HG02623 (cell line): ENCODE results near the gene CDR2L.
"Not testable (repeated sequence)": the region's sequence is repeated elsewhere in the genome, so short reads cannot be mapped to it uniquely, and the experiment has no call there.

Source experiments
- ATAC-seq: cut with Tn5 transposase; IDR thresholded peaks from one replicate; pipeline ENCODE4 v1.9.1; 2021; ENCODE audit warnings: moderate library complexity; ENCODE audit not compliant: unreplicated experiment

Gene CDR2L

GRCh38 chr17:74959826-74960515, 27.5 kb upstream of the CDR2L start:
- ATAC-seq: no peak

DNA sequence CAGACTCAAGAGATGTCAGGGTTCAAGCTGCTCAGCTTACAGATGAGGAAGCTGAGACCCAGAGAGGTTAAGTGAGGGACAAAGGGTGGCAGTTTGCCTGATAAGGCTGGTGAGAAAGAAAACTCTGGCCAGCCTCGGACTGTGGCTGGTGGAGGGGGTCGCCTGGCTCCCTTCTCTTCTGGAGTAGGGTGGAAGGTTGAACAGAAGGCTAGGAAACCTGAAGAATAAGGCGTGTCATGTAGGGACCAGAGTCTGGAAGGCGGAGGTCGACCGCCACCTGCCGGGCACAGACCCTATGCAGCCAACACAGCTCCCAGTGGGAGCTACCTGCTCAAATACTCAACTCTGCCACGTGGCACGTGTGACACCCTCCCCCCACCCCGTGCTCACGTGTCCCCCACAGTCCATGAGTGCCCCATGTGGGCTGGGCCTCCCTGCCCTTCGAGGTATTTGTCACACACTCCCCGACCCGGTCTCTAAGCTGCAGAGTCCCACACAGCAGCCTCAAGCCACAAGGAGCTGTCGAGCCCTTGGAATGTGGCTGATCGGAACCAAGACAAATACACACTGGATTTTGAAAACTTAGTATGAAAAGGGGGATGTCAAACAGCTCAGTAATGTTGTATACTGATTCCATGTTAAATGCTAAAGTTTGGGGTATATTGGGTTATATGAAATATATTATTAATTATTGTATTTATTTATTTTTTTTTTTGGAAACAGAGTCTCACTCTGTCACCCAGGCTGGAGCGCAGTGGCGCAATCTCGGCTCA, 26.7 kb upstream of the CDR2L start:
- ATAC-seq: no peak

DNA sequence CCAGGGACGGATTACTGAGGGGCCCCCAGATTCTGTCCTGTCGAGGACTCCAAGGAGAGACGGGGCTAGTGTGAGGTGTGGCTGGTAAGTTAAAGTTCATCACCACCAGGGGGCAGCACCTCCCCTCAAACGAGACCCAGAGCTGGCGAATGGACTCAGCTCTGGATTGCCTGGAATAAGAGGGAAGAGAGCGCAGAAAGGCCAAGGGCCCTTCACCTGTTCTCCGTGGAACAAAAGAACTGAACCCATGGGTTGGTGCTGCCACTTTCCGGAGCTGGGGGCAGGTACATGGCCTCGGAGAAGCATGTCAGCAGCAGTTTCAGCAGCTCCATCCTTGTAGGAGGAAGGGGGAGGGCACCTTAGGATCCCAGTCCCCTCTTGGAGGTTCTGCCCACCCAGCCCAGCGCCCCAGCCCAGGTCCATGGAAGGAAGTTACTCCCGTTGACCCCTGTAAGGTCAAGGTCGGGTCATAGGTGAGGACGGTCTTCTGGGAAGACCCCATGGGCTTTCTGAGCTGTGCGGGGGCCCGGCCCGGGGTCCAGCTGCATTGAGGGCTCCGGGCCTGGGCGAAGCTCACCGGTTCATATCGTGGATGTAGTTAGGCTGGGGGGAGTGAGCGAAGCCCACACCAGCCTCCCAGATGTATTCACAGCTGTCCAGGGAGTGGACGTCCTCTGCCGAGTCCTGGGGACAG, 25.6 kb upstream of the CDR2L start:
- no peak for ATAC-seq

GRCh38 chr17:74962622-74963394, 24.6 kb upstream of the CDR2L start:
- no peak for ATAC-seq

DNA sequence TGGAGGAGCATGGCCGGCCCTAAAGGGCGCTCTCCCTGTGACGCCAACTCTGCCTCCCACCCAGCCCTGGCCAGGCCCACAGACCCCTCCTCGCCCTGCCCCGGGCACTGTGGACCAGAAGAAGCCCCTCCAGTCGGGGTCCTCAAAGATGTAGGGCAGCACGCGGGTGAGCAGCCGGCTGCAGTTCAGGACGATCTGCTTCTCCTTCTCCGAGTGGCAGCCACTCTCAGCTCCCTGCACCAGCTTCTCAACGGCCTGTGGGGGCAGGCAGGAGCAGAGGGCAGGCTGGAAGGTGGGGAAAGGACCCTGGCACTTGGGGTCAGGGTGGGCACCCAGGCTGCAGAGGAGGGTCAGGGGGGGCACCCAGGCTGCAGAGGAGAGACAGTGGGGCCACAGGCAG, 23.8 kb upstream of the CDR2L start:
- no peak for ATAC-seq

DNA sequence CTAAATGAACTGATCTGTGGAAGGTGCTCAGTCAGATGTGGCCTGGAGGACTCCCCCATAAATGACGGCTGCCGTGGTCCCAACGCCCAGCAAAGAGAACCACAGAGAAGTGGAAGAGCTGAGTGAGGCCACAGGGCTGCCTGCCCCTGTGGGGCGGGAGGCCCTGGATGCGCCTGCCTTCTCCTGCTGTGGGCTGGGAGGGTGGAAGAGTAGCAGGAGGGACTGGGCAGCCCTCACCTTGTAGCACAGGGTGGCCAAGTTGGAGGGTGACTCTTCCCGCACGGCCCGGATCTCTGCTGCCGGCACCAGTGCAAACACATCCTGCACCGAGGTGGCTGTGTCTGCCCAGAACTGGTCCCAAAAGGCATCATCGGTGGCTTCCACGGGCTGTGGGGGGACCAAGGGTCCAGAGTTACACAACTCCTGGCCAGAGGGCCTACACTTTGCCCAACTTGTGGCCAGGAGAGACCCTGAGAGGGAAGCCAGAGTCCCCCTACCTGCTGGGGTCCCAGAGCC, 23.1 kb upstream of the CDR2L start:
- ATAC-seq: no peak

- no peak for ATAC-seq
Measured at GRCh38 chr17:74964988-74965622, 22.3 kb upstream of the CDR2L start.

- ATAC-seq: no peak
Measured at GRCh38 chr17:74968361-74968780, 19.1 kb upstream of the CDR2L start.

DNA sequence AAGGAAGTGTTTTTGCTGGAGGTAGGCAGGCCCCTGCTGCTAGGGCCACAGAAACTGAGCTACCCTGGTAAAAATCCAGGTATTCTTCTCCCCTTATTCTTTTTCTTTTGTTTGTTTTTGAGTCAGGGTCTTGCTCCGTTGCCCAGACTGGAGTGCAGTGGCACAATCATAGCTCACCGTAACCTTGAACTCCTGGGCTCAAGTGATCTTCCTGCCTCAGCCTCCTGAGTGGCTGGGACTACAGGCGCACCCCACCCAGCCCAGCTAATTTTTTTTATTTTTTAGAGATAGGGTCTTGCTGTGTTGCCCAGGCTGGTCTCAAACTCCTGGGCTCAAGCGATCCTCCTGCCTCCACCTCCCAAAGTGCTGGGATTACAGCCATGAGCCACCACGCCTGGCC, 17.9 kb upstream of the CDR2L start:
- ATAC-seq: not testable (repeated sequence)

- no peak for ATAC-seq
Measured at GRCh38 chr17:74970395-74970794, 17.0 kb upstream of the CDR2L start.

DNA sequence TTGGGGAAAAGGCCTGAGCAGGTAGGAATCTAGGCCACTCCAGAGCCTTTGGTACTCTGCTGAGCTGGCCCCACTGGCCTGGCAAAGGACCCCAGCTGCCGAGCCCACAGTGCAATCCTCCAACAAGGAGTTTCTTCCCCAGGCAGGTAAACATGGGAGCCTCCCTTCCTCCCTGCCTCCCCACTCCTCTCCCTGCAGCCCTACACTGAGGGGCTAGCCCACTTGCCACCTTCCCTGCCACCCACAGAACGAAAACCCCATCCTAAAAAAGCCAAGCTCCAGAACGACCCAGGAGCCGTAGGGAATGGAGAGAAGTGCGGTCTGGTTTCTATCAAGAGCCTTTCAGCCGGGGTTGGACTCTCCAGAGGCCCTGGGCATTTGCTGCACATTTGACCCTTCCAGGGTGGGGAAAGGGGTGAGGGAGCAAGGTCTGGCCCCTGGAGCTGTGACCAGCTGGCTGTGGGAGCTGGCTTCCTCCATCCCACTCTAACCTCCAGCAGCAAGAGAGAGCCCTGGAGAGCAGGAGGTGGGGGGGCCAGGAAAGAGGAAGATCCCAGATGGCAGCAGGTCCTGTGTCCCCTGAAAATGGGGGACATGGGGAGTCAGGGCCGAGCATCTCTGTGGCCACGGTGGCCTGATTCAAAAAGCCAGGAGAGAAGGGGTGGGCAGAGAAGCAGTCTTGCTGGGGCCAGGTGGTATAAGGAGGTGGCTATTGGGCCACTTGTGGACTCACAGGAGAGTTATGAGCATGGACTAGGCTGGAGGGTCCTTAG, 16.2 kb upstream of the CDR2L start:
- ATAC-seq: no peak

- ATAC-seq: no peak
Measured at GRCh38 chr17:74971842-74972106, 15.7 kb upstream of the CDR2L start.

GRCh38 chr17:74972107-74972972, 15.1 kb upstream of the CDR2L start, which contains the start of gene HID1:
Gene HID1 (minus strand): TSS chr17:74972759. CDS start chr17:74972656, 103 bp downstream.
- ATAC-seq: no peak

DNA sequence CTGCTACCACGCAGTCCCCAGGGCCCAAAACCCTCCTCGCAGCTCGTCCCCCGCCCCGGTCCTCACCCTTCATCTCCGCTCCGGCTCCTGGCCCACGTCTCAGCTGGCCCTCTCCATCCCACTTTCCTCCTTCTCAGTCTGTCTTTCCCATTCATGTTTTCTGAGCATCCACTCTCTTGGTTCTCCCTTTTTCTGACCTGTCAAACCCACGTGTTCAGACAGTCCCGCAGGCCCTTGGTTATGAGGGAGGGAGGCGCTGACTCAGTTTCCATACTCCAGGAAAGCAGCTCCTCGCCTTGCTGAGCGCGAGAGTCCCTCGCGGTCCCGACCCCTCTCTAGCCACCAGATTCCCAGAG, 14.5 kb upstream of the CDR2L start:
- ATAC-seq: no peak

- no peak for ATAC-seq
Measured at GRCh38 chr17:74975943-74976342, 11.5 kb upstream of the CDR2L start.

- ATAC-seq: no peak
Measured at GRCh38 chr17:74977802-74978201, 9.6 kb upstream of the CDR2L start.

DNA sequence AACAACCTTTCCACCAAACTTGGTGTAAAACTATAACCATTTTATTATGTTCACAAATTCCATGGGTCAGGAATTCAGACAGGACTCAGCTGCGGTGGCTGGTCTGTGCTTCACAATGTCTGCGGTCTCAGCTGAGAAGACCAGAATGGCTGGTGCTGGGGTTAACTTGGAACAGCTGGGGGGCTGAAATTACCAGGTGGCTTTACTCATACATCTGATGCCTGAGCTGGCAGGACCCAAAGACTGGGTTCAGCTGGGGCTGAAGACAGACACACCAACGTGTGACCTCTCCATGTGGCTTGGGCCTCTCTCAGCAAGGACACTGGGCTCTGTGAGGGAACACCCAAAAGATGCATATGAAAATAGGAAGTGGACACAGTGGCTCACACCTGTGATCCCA, 9.2 kb upstream of the CDR2L start:
- ATAC-seq: no peak

- no peak for ATAC-seq
Measured at GRCh38 chr17:74979408-74980146, 7.9 kb upstream of the CDR2L start.
